GM18502 (cell line): ENCODE measurements around the gene GJA3.
"Not testable (repeated sequence)": the region's sequence is repeated elsewhere in the genome, so short reads cannot be mapped to it uniquely, and the experiment has no call there.

ENCODE experiments used
- ATAC-seq: cut with Tn5 transposase; IDR thresholded peaks from one replicate; pipeline ENCODE4 v1.9.1; 2021; ENCODE audit warnings: mild to moderate bottlenecking; ENCODE audit not compliant: unreplicated experiment, poor library complexity

Gene GJA3

DNA sequence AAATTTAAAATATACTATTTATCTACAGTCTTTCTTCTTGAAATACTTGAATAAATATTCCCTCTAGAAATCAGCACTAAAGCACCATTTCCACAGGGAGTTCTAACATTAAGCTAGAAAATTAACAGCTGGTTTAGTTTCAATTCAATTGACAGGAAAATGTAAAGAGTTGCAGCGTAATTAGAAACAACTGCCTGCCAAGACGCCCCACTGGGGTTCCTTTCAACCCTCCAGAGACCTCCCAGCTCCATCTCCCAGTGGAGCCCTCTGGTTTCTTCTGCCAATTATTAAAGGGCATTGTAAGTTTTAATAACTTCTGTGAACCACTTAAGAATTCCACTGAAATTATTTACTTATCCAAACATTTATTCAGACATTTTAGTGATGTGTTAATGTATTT, 4.2 kb downstream of the GJA3 start:
- ATAC-seq: no peak

DNA sequence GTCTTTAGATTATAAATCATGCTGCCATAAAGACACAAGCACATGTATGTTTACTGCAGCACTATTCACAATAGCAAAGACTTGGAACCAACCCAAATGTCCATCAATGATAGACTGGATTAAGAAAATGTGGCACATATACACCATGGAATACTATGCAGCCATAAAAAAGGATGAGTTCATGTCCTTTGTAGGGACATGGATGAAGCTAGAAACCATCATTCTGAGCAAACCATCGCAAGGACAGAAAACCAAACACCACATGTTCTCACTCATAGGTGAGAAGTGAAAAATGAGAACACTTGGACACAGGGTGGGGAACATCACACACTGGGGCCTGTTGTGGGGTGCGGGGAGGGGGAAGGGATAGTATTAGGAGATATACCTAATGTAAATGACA, 7.6 kb downstream of the GJA3 start:
- ATAC-seq: not testable (repeated sequence)

DNA sequence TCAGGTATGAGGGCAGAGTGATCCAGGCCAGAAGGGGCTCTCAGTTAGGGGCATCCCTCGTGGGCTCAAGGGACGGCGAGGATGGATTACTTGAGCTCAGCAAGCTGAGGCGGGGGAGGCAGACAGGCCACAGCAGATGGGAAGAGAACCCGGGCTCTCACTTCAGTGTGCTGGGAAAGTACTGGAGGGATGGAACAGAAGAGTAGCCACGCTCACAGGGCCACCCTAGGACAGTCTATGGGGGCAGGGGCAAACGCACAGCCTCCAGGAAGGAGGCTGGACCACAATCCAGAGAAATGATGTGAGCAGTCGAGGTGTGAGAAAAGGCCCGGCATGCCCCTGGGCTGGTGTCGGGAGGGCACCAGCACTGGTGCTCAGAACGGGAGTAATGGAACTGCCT, 9.2 kb downstream of the GJA3 start:
- no peak for ATAC-seq

DNA sequence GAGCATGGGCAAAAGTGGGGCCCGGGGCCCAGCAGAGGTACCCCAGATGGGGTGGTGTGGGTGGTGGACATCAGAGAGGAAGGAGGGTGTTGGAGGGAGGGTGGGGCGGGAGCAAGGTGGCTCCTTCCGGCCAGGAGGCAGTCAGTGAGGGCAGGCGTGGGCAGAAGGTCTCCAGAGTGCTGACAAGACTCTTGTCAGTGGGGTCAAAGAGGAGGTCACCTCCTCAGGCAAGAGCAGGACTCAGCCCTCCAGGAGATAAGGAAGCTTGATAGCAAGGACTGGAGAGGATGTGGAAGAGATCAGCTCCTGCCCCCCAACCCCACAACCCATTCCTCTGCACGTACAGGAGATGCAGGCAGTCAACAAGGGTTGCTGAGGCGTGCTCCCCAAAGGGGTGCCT, 9.8 kb downstream of the GJA3 start:
- ATAC-seq: no peak

DNA sequence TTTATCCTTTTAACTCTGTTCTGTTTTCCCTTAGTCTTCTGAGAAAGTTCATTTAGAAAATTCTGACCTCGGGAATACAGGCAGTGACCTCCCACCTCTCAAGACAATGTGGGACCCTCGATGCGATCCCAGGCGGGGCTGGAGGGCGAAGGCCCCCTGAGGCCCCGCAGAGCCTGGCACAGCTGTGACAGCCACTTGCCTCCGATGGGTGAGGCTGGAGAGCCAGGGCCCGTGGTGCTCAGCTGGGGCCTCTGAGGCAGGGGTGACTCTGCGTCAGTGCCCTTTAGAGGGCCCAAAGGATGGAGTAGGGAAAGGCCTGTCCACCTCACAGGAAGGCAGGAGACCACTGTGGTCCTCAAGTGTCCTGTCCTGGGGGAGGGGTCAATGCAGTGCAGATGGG, 10.3 kb downstream of the GJA3 start:
- ATAC-seq: no peak

DNA sequence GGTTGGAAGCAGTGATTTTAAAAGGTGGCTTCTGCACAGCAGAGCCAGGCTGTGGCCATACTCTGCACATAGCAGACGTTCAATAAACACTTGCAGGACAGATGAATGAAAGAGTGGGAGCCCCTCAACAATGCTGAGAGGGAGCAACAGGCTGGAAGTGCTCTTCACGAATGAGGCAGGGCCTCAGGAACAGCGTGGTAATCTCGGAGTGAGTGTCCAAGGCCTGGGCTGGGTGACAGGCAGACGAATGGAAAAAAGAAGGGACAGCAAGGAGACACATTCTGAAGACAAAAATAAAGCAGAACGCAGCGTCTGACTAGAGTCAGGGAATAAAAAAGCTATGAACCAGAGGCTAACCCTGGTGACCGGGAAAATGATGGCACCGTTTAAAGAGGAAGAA, 11.1 kb downstream of the GJA3 start:
- ATAC-seq: no peak

DNA sequence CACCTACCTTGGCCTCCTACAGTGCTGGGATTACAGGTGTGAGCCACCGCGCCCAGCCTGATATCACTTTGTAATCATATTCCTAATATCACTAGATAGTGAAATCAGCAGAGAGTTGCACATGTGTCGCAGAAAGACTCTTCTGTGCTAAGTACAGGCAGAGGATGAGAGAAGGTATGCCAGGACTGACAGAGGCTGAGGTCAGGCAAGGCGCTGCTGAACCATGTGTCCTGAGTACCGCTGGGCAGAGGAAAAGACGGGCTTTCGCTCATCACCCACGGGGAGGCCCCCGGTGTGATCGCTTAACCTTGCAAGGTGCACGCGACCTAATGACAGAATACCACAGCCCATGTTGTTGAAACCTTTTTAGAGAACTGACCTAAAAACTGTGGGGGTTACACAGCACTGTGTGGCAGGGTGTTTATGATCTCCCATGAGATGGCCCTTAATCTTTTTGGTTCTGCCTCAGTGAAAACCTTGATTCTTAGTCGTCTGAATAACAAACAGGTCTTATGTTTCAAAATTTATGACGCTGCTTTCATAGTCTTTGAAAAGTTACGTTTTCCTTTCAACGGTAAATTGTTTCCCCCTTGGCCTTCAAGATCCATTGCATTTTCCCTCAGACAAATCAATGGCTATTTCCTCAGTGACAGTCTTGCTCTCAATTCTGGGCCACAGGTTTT, 12.2 kb downstream of the GJA3 start:
- no peak for ATAC-seq

DNA sequence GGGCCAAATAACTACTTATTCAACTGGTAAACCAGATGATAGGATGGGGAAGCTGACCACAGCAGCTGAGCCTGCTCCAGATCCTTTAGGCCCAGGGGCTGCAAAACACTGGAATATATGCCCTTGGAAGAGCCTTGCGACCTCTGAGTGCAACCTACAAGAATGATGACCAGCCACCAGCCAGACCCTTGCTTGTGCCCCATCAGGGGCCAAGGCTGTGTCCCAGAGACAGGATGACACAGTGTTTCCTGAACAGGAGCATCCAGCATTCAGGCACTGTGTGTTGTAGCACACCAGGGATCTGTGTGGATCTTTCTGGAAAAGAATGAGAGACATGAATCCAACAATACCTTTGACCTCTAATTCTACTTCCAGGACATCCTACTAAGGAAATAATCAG, 14.5 kb downstream of the GJA3 start:
- ATAC-seq: no peak

DNA sequence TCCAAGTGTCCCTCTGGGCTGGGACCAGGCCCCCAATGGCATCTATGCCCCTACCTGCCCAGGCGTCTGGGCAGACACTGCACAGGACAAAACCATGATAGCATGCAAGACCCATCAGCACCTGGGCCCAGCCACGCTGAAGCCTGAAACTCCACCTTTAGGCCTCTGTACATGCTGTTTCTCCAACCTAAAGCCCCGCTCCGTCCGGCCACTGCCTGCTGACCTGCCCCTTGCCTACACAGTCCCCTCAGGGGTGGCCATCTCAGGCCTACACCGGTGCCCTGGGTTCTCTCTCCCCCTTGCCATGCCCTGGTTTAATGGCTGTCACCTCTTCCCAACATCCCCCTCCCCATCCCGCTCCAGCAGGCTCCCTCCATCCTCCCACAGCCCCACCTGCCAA, 15.3 kb downstream of the GJA3 start:
- ATAC-seq: no peak

DNA sequence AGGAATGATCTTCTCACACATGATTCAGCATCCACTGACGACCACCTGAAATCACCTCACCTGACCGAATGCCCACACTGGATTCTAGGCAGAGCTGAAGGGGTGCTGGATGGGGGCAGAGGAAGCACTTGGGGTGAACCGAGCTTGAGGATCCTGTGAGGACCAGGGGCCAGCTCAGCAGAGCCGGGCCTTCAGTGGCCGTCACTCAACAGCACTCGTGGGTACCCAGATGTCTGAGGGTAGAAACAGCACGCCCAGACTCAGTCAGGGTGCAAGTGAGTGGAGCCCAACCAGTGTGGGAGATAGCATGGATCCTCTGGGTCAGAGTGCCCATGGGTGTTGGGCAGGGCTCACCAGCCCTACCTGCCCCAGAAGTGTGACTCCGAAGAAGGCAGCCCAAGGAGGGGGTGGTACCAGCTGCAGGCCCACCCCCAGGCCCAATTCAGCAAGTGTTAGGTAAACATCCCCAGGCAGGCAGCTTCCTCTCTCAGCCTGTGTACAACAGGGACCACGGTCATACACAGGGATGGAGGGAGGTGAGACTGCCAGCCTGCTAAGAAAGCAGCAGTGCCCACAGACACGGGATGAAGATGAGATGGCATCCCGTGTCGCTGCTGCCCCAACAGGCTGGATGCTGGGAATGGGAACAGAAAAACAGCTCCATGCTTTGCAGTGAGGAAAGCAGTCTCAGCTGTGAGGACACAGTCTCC, 16.6 kb downstream of the GJA3 start:
- ATAC-seq: no peak

DNA sequence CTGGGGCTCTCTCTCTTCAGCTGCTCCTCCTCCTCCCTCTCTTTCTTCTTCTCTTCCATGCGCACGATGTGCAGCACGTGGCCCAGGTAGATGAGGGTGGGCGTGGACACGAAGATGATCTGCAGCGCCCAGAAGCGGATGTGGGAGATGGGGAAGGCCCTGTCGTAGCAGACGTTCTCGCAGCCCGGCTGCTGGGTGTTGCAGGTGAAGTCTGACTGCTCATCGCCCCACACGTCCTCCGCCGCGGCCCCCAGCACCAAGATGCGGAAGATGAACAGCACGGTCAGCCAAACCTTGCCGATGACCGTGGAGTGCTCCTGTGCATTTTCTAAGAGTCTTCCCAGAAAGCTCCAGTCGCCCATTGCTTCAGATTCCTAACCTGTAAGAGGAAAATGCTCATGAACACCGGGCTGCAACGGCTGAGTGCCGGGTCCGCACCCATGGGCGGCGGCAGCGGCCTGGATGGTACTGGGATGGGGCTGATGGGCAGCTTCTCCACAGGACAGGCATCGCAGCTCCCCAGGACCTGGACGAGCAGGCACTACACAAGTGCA, 17.8 kb downstream of the GJA3 start:
- no peak for ATAC-seq

DNA sequence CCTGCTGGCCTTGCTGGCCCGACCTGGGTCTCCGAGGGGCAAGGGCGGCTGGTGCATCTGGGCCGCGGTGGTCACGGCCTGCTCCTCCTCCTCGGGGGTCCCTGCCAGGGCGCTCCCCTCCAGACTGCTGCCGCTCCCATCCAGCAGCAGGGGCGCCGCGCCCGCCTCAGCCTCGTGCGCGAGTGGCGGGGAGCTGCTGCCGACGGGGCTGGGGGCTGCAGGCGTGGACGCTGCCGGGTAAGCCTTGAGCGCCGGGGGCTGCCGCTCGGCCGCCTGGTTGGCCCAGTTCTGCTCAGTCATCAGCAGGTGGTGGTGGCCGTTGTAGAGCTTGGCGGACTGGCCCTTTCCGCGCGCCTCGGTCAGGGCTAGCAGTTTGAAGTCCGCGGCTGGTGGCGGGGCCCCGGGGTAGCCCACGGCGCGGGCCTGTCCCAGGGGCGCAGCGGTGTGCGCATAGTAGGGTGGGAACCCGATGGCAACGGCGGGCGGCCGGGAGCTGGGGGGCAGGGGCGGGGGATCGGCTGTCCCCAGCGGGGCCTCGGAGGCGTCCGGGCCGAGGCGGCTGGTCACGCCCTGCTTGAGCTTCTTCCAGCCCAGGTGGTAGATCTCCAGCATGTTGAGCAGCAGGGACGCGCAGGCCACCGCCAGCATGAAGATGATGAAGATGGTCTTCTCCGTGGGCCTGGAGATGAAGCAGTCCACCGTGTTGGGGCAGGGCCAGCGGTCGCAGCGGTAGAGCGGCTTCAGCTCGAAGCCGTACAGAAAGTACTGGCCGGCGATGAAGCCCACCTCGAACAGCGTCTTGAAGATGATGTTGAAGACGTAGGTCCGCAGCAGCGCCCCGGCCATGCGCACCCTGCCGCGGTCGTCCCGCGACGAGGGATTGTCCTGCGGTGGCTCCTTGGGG, 18.6 kb downstream of the GJA3 start:
- no peak for ATAC-seq

DNA sequence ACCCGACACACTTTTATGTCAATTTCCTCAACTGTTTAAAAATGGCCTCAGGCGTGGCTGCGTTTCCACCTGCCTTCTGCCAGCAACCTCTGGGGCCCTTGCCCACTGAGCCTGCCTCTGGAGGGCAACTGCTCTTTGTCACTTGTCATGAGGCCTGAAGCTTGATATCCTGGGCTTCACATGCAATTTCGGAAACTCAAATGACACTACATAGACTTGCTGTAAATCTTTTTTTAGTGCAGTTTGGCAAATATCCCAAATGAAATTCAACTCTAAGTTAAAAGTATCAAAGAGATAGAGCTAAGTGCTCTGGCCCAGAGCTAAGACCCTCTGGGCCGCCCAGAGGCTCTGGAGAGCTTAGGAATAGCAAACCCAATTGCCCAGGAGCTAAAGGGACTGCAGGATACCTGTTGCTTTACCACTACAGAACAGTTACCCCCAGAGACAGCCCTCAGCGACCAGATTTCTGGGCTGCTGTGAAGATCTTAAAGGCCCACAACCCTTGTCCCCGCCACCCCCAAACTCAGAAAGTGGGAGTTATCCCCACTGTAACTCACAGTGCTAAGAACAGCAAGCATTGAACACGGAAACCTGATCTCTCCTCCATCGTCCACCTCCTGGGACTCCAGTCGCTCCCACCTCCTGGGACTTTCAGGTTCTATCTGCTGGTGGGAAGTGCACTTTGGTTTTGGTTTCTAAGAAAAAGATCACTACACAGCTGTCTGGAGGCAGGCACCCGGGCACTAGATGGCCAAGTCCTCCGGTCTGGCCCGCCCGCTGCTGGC, 19.4 kb downstream of the GJA3 start:
- no peak for ATAC-seq

DNA sequence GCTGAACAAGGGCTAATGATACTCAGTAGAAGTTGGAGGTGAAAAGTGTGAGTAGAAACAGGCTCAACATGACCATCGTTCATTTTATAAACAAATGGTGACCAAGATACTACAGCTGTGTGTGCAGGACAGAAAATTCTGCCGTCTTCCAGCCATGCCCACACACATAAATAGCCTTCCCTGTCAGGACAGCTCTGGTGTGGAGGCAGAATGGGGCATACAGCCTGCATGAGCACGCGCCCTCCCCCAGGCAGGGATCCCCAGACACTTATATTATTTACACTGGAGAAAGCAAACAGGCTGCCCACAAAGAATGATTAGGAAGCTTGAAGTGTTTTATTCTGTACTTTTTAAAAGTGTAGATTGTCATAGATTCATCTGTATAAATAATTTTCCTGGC, 20.4 kb downstream of the GJA3 start:
- no peak for ATAC-seq

DNA sequence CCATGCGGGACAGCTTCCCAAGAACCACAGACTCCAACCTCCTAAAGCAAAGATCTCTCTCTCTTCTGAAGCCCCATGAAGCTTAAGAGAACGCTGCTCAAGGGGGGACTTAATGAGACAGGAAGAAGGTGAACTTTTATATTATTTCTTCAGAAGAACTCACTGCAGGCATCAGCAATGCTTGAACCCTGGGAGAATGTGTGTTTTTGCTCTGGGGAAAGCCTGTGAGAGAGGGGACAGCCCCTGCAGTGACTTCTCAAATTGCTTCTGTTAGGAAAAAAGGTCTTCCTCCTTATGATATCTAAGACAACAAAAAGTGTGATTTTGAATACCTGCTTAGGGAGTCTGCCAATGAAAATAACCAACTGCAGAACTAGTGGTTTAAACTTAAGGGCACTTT, 23.0 kb downstream of the GJA3 start:
- ATAC-seq: no peak

DNA sequence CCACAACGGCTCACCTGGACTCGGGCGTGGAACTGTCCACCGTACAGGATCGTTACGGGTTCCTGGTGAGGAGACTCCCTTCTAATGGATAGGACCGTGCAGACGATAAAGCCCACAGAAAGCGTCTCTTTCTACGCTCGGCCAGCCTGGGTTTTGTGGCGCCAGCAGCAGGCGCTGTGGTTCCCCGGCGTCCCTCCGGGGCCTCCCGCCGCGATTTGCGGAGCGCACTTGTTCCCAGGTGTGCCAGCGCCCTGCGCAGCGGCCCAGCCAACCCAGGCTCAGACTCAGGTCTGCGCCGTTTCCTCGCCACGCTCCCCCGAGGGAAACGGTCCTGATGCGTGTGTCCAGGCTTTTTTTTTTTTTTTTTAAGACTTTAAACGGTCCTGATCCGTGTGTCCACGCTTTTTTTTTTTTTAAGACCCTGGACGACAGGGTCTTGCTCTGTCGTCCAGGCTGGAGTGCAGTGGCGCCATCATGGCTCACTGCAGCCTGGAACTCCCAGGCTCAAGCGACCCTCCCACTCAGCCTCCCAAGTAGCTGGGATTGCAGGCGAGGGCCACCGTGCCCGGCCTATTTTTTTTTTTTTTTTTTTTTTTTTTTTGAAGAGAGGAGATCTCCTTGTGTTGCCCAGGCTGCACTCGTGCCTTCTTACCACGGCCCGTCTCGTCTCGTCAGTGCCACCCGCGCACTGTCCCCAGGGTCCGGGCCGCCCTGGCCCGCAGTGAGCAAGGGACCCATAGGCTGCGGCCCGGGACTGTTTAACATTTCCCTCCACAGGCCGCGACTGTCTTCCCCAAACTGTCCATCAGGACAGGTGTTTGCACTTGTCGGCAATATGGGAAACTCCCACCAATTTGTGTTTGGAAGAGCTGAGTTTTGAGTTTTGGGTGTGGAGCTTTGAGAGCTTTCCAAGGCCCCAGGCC, 23.8 kb downstream of the GJA3 start:
- peak; percentile 57 for ATAC-seq

DNA sequence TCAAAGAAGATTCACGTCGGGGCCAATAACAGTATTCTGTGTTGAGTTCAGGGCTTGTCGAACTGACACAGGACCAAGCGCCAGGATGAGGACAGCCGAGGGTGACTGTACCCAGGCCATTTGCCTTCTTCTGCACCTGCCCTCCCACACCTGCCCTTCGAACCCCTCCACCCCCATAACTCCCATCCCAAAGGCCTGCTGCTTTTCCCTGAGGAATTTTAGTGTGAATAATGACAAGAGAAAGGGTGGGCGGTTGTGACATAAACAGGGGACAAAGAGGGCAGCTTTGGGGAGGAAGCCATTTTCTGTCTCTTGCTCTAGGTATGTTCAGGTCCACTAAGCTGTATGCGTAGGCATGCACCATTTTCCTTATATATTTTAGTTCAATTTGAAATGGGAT, 26.1 kb downstream of the GJA3 start:
- no peak for ATAC-seq

DNA sequence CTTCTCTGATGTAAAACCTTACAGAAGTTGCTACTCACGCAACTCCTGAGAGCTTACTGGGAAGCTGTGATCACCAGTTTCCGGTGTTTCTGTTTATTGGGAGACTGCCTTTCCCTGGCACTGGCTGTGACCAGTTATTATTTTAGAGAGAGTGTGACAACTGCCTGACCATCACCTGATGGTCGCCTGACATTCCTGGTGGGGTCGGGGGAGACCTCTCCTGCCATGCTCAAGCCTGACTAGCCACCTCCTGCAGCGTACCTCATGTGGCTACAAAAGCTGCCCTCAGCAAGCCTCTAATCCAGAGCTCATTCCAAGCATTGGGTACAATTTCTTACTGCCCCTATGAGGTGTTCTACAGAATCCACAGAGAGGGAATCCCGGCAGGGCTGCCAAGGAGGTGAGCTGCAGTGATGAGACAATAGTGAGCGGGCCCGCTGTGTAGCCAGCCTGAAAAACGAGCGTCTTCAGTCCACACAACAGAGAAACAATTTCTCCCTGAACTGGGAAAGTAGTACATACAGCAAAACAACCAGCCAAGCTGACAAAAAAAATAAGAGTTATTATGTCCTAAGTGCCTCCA, 28.7 kb downstream of the GJA3 start:
- no peak for ATAC-seq
